Measurements from ENCODE around the gene UGT1A1.
"Not testable (repeated sequence)": the region's sequence is repeated elsewhere in the genome, so short reads cannot be mapped to it uniquely, and the experiment has no call there.

Gene UGT1A1

DNA sequence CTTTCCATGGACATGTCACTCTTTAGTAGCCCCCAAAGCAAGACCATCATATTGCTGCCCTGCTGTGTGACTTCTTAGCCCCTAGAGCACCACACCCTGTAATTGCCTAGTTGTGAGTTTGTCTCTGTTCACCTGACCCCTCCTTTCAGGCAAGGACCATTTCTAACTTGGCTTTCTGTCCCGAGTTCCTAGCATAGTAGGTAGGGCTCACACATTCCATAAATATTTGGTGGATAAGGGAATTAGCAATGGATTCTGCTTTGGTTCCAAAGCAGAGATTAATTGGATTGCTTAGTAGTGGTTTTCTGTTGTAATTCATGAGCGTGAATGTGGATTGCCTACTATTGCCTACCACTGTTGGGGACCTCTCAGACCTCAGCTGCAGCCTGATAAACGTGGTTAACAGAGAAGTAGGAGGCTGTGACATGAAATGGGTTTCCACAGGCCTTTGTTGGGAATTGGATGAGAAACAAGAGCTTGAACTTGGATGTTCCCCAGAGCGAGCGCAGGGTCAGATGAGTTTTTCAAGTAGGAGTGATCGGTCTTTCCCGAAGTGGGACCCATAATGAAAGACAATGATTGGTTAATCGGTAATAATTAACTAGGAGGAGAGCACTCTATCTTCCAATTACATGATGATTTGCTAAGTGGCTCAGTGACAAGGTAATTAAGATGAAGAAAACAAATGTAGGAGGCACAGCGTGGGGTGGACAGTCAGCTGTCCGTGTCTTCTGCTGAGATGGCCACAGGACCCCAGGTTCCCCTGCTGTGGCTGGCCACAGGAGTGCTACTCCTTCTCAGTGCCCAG is 13.4 kb upstream of the UGT1A1 start:
- TF ChIP-seq POLR2A (IDR thresholded peaks at IDR 0.05; ENCODE audit: low read depth, low read length) = no peak
- FAIRE-seq (no peak), DNase-seq (ENCODE audit: insufficient read length, low spot score) (no peak)

DNA sequence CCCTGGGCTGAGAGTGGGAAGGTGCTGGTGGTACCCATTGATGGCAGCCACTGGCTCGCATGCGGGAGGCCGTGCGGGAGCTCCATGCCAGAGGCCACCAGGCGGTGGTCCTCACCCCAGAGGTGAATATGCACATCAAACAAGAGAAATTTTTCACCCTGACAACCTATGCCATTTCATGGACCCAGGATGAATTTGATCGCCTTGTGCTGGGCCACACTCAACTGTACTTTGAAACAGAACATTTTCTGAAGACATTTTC is 12.9 kb upstream of the UGT1A1 start:
- no peak for DNase-seq (ENCODE audit: insufficient read length, low spot score)
- no peak for TF ChIP-seq POLR2A (IDR thresholded peaks at IDR 0.05; ENCODE audit: low read depth, low read length)
- FAIRE-seq = no peak

GRCh38 chr2:233750689-233751088 is 9.4 kb upstream of the UGT1A1 start:
- DNase-seq (ENCODE audit: insufficient read length, low spot score); FAIRE-seq: not testable (repeated sequence)

DNA sequence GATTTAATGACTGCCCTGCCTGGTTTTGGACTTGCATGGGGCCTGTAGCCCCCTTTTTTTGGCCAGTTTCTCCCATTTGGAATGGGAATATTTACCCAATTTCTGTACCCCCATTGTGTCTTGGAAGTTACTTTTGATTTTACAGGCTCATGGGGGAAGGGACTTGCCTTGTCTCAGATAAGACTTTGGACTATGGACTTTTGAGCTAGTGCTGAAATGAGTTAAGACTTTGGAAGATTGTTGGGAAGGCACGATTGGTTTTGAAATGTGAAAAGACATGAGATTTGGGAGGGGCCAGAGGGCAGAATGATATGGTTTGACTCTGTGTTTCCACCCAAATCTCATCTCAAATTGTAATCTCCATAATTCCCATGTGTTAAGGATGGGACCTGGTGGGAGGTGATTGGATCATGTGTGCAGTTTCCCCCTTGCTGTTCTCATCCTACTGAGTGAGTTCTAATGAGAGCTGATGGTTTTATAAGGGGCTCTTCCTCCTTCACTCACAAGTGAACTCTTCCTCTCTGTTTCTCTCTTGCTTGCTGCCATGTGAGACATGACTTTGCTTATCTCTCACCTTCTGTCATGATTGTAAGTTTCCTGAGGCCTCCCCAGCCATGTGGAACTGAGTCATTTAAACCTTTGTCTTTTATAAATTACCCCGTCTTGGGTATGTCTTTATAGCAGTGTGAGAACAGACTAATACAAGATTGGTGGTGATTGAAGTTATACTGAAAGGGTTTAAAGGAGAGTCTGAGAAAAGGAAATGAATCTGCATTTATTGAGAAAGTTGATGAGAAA is 8.7 kb upstream of the UGT1A1 start:
- DNase-seq (ENCODE audit: insufficient read length, low spot score); FAIRE-seq: not testable (repeated sequence)

DNA sequence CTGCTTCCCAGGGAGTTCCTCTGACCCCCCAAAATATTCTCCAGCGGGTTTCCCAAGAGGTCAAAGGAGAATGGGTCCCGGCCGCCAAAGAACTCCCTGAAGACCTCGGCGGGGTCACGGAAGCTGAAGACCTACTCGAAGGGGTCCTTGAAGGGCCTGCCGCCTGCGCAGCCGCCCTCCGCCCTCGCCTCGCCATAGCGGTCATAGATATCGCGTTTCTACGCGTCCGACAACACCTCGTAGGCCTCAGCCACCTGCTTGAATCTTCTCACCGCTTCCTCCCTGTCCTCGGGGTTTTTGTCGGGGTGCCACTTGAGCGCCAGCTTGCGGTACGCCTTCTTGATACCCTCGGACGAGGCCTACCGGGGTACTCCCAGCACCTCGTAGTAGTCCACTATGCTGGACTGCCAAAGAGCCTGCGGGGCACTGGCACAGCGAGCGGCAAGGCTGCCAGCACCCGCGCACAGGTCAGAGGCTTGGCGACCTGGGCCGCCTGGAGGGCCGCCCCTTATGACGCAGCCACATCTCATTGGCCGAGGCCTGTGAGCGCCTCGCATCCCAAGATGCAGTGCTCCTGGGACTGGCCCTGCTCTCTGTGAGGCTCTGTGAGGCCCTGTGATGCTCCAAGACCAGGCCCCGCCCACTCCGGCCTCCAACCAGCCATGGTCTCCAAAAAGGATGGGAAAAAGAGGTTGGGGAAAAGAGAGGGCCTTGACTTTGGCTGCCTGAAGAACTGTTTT is 5.0 kb upstream of the UGT1A1 start:
- no peak for FAIRE-seq
- no peak for TF ChIP-seq POLR2A (IDR thresholded peaks at IDR 0.05; ENCODE audit: low read depth, low read length)
- no peak for DNase-seq (ENCODE audit: insufficient read length, low spot score)

GRCh38 chr2:233756429-233757081 is 3.5 kb upstream of the UGT1A1 start:
- no peak for TF ChIP-seq POLR2A (IDR thresholded peaks at IDR 0.05; ENCODE audit: low read depth, low read length)
- FAIRE-seq (no peak), DNase-seq (ENCODE audit: insufficient read length, low spot score) (no peak)

- FAIRE-seq (no peak), DNase-seq (ENCODE audit: insufficient read length, low spot score) (no peak)
- no peak for TF ChIP-seq POLR2A (IDR thresholded peaks at IDR 0.05; ENCODE audit: low read depth, low read length)
These were observed 1.9 kb upstream of the UGT1A1 start for GRCh38 chr2:233758141-233758540.

- no peak for TF ChIP-seq POLR2A (IDR thresholded peaks at IDR 0.05; ENCODE audit: low read depth, low read length)
- FAIRE-seq (no peak), DNase-seq (ENCODE audit: insufficient read length, low spot score) (no peak)
These were observed 1.2 kb upstream of the UGT1A1 start for GRCh38 chr2:233758849-233759248.

DNA sequence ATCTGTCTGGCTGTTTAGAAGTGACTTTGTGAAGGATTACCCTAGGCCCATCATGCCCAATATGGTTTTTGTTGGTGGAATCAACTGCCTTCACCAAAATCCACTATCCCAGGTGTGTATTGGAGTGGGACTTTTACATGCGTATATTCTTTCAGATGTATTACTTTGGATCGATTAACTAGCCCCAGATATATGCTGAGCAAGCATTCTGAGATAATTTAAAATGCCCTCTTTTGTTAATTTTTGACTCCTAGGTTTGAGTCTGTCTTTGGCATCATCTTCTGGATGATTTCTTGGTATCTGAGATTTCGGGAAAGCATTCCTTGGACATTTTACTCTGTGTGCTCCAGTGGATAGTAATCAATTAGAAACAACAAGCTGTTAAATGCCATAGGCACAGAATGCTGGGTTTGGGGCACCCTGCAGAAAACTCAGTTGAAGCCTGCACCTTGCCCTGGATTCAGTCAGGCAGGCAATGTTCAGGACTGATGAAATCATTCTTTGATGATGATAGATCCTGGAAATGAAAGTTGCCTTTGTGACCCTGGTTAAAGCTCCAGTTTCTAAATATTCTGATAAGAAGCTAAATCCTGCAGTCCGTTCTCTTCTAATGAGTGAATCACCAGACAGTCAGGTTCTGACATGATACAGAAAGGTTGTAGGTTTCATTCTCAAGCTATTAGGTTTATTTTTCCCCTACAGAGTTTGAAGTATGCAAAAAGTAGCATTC is 1.1 kb downstream of the UGT1A1 start:
- TF ChIP-seq POLR2A (IDR thresholded peaks at IDR 0.05; ENCODE audit: low read depth, low read length) = no peak
- FAIRE-seq (no peak), DNase-seq (ENCODE audit: insufficient read length, low spot score) (no peak)

- FAIRE-seq (no peak), DNase-seq (ENCODE audit: insufficient read length, low spot score) (no peak)
- TF ChIP-seq POLR2A (IDR thresholded peaks at IDR 0.05; ENCODE audit: low read depth, low read length) = no peak
These were observed 4.2 kb downstream of the UGT1A1 start for GRCh38 chr2:233764264-233764663.

GRCh38 chr2:233764761-233765160 is 4.7 kb downstream of the UGT1A1 start:
- DNase-seq (ENCODE audit: insufficient read length, low spot score) (no peak), FAIRE-seq (no peak)
- TF ChIP-seq POLR2A (IDR thresholded peaks at IDR 0.05; ENCODE audit: low read depth, low read length) = no peak

- DNase-seq (ENCODE audit: insufficient read length, low spot score) = no peak
- FAIRE-seq = no peak
- no peak for TF ChIP-seq POLR2A (IDR thresholded peaks at IDR 0.05; ENCODE audit: low read depth, low read length)
These were observed 6.3 kb downstream of the UGT1A1 start for GRCh38 chr2:233766416-233766815.

DNA sequence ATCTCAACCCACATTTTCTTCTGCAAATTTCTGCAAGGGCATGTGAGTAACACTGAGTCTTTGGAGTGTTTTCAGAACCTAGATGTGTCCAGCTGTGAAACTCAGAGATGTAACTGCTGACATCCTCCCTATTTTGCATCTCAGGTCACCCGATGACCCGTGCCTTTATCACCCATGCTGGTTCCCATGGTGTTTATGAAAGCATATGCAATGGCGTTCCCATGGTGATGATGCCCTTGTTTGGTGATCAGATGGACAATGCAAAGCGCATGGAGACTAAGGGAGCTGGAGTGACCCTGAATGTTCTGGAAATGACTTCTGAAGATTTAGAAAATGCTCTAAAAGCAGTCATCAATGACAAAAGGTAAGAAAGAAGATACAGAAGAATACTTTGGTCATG is 8.0 kb downstream of the UGT1A1 start:
- DNase-seq (ENCODE audit: insufficient read length, low spot score) (no peak), FAIRE-seq (no peak)
- no peak for TF ChIP-seq POLR2A (IDR thresholded peaks at IDR 0.05; ENCODE audit: low read depth, low read length)
